ENCODE measurements around the gene RPS6KA5. TPM values are rescaled to one million over a fixed set of nuclear protein-coding genes. Genes with fewer than 3 reads are reported as not detected.

Gene RPS6KA5
- total RNA-seq, 1 experiment from 2014 or later, result 2.6 TPM

DNA sequence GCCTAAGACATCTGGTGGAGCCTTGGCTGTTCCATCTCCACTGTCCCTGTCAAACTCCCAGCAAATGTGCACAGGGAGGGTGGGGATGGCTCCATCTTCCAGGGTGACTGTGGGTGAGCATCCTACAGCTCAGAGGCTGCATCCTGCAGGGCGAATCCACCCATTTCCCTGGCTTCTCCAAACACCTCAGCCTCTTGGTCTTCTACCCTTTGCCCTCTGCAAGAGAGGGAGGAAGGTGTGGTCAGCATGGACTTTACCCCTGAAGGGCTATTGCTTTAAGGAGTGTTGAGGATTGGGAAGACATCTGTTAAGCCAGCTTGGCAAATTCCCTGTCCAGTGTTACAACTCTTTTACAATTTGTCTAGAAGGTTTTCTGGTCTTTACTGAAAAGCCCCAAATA, 30.3 kb upstream of the RPS6KA5 start:
- H3K4me1 ChIP-seq (ENCODE audit: control insufficient read depth, insufficient read depth, low read length), result no peaks in the 10 kb centered on the region
- no peak for TF ChIP-seq TCF7L2 (IDR thresholded peaks at IDR 0.05; ENCODE audit: low read depth, low read length)
- TF ChIP-seq, protein P1, sequence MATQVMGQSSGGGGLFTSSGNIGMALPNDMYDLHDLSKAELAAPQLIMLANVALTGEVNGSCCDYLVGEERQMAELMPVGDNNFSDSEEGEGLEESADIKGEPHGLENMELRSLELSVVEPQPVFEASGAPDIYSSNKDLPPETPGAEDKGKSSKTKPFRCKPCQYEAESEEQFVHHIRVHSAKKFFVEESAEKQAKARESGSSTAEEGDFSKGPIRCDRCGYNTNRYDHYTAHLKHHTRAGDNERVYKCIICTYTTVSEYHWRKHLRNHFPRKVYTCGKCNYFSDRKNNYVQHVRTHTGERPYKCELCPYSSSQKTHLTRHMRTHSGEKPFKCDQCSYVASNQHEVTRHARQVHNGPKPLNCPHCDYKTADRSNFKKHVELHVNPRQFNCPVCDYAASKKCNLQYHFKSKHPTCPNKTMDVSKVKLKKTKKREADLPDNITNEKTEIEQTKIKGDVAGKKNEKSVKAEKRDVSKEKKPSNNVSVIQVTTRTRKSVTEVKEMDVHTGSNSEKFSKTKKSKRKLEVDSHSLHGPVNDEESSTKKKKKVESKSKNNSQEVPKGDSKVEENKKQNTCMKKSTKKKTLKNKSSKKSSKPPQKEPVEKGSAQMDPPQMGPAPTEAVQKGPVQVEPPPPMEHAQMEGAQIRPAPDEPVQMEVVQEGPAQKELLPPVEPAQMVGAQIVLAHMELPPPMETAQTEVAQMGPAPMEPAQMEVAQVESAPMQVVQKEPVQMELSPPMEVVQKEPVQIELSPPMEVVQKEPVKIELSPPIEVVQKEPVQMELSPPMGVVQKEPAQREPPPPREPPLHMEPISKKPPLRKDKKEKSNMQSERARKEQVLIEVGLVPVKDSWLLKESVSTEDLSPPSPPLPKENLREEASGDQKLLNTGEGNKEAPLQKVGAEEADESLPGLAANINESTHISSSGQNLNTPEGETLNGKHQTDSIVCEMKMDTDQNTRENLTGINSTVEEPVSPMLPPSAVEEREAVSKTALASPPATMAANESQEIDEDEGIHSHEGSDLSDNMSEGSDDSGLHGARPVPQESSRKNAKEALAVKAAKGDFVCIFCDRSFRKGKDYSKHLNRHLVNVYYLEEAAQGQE (IDR thresholded peaks at IDR 0.05; ENCODE audit: insufficient read depth in 1 of 2, low read depth in 2 of 2, low read length in 1 of 2), result no peak
- no peak for TF ChIP-seq SIN3A (IDR thresholded peaks at IDR 0.05; ENCODE audit: borderline replicate concordance, insufficient read depth, low read depth, low read length)
- TF ChIP-seq, protein P2, sequence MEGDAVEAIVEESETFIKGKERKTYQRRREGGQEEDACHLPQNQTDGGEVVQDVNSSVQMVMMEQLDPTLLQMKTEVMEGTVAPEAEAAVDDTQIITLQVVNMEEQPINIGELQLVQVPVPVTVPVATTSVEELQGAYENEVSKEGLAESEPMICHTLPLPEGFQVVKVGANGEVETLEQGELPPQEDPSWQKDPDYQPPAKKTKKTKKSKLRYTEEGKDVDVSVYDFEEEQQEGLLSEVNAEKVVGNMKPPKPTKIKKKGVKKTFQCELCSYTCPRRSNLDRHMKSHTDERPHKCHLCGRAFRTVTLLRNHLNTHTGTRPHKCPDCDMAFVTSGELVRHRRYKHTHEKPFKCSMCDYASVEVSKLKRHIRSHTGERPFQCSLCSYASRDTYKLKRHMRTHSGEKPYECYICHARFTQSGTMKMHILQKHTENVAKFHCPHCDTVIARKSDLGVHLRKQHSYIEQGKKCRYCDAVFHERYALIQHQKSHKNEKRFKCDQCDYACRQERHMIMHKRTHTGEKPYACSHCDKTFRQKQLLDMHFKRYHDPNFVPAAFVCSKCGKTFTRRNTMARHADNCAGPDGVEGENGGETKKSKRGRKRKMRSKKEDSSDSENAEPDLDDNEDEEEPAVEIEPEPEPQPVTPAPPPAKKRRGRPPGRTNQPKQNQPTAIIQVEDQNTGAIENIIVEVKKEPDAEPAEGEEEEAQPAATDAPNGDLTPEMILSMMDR (IDR thresholded peaks at IDR 0.05), result no peak
- no peak for TF ChIP-seq POLR2AphosphoS5 (IDR thresholded peaks at IDR 0.05; ENCODE audit: low read depth, low read length)
- intact Hi-C loops (cut with micrococcal nuclease; ENCODE audit: unreplicated experiment), result no loop called here
- in situ Hi-C loops (cut with HindIII; ENCODE audit: low pct_unique_long_range_greater_than_20kb, low sequenced_read_pairs), result no loop called here
- POLR2A ChIA-PET, result no interaction called here
- no peak overlapping the region for H3K27ac ChIP-seq (ENCODE audit: low read length)
- no TSS peak for BruUV-seq (replicated peaks)
- CTCF ChIA-PET, result no interaction called here
- H3K36me3 ChIP-seq (ENCODE audit: control insufficient read depth, insufficient read depth, low read length), result no peaks in the 10 kb centered on the region
- H3K9me3 ChIP-seq (ENCODE audit: control insufficient read depth, insufficient read depth, low read depth, low read length), result no peaks in the 10 kb centered on the region
- no peak overlapping the region for H3K4me3 ChIP-seq (ENCODE audit: low read depth in 2 of 2, low read length in 2 of 2)
- DNase-seq (ENCODE audit: low read depth, low spot score), result no peak
- no peaks in the 10 kb centered on the region for H3K27me3 ChIP-seq (ENCODE audit: control insufficient read depth, insufficient read depth, low read length)
- no peak for ATAC-seq

DNA sequence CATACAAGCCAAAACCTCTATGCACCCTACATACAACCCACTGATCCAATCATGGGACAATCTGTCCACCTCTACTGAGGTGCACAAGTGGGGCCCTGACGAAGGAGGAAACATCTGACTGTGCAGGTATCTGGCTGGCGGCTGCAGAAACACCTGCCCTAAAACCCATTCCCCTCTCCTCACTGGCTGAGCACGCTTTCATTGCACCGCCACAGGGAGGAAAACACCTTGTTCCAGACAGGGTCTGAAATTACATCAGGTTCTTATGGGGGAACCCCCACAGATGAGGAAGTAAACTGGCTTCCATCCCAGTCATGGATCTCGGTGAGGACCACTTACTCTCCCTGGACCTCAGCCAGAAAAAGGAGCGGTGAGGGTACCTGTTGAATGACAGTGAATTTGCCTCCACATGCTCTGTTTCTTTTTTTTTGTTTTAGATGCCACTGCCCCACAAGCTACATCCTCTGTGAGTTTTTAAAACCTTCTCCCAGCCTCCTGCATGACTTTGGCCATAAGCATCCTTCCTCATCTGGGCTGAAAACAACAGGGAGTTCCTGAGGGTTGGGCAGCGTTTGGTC, 29.6 kb upstream of the RPS6KA5 start:
- H3K9me3 ChIP-seq (ENCODE audit: control insufficient read depth, insufficient read depth, low read depth, low read length), result no peaks in the 10 kb centered on the region
- H3K4me3 ChIP-seq (ENCODE audit: low read depth in 2 of 2, low read length in 2 of 2), result no peak overlapping the region
- no peaks in the 10 kb centered on the region for H3K36me3 ChIP-seq (ENCODE audit: control insufficient read depth, insufficient read depth, low read length)
- TF ChIP-seq, protein P2 (IDR thresholded peaks at IDR 0.05), result no peak
- TF ChIP-seq TCF7L2 (IDR thresholded peaks at IDR 0.05; ENCODE audit: low read depth, low read length), result no peak
- no peak for TF ChIP-seq POLR2AphosphoS5 (IDR thresholded peaks at IDR 0.05; ENCODE audit: low read depth, low read length)
- no peak for TF ChIP-seq SIN3A (IDR thresholded peaks at IDR 0.05; ENCODE audit: borderline replicate concordance, insufficient read depth, low read depth, low read length)
- TF ChIP-seq, protein P1 (IDR thresholded peaks at IDR 0.05; ENCODE audit: insufficient read depth in 1 of 2, low read depth in 2 of 2, low read length in 1 of 2), result no peak
- no TSS peak for BruUV-seq (replicated peaks)
- DNase-seq (ENCODE audit: low read depth, low spot score), result no peak
- intact Hi-C loops (cut with micrococcal nuclease; ENCODE audit: unreplicated experiment), result no loop called here
- ChIA-PET POLR2A (no interaction called here), CTCF (no interaction called here)
- no peaks in the 10 kb centered on the region for H3K4me1 ChIP-seq (ENCODE audit: control insufficient read depth, insufficient read depth, low read length)
- H3K27ac ChIP-seq (ENCODE audit: low read length), result no peak overlapping the region
- H3K27me3 ChIP-seq (ENCODE audit: control insufficient read depth, insufficient read depth, low read length), result no peaks in the 10 kb centered on the region
- in situ Hi-C loops (cut with HindIII; ENCODE audit: low pct_unique_long_range_greater_than_20kb, low sequenced_read_pairs), result no loop called here
- no peak for ATAC-seq
